Astrocyte (in vitro differentiated cells and primary cell): ENCODE data around the gene FOXO6. TPM values are rescaled to one million over a fixed set of nuclear protein-coding genes. Genes with fewer than 3 reads are reported as not detected.

Source experiments
- DNase-seq: peaks from one replicate; pipeline ENCODE4 v3.0.0-alpha.2; 2010; ENCODE audit warnings: low read depth
- FAIRE-seq: peaks from 2 replicates; lab custom pipeline; 2011; peaks lifted over from hg19 to GRCh38; lab: Jason Lieb, UNC
- H2AFZ ChIP-seq: 2 replicates; pipeline ENCODE4 v1.6.0; 2012; ENCODE audit warnings: low read depth, low read length, inconsistent platforms
- H3K27ac ChIP-seq: 2 replicates; pipeline ENCODE4 v1.5.1; 2011; ENCODE audit warnings: low read depth, low read length, inconsistent platforms
- H3K27me3 ChIP-seq: 2 replicates; pipeline ENCODE4 v1.6.0; 2011; ENCODE audit warnings: low read length, inconsistent platforms; ENCODE audit not compliant: insufficient read depth
- H3K36me3 ChIP-seq: 2 replicates; pipeline ENCODE4 v1.5.1; 2011; ENCODE audit warnings: low read length, inconsistent platforms; ENCODE audit not compliant: insufficient read depth
- H3K4me1 ChIP-seq: 2 replicates; pipeline ENCODE4 v1.5.1; 2011; ENCODE audit warnings: low read length, inconsistent platforms; ENCODE audit not compliant: insufficient read depth
- H3K4me2 ChIP-seq: 2 replicates; pipeline ENCODE4 v1.6.0; 2012; ENCODE audit warnings: low read length, inconsistent platforms
- H3K4me3 ChIP-seq: 2 replicates; pipeline ENCODE4 v1.5.1; 2011; ENCODE audit warnings: low read depth, mild to moderate bottlenecking, low read length, inconsistent platforms; ENCODE audit not compliant: insufficient read depth
- H3K79me2 ChIP-seq: 2 replicates; pipeline ENCODE4 v1.6.0; 2012; ENCODE audit warnings: mild to moderate bottlenecking, low read length, inconsistent platforms; ENCODE audit not compliant: insufficient read depth
- H3K9ac ChIP-seq: 2 replicates; pipeline ENCODE4 v1.6.0; 2012; ENCODE audit warnings: mild to moderate bottlenecking, low read length, inconsistent platforms
- H3K9me3 ChIP-seq: 2 replicates; pipeline ENCODE4 v1.5.1; 2012; ENCODE audit warnings: low read depth, mild to moderate bottlenecking, low read length, inconsistent platforms; ENCODE audit not compliant: insufficient read depth
- H4K20me1 ChIP-seq: 2 replicates; pipeline ENCODE4 v1.6.0; 2012; ENCODE audit warnings: low read length, inconsistent platforms; ENCODE audit not compliant: insufficient read depth
- H3K27ac Mint-ChIP-seq: one replicate; pipeline ENCODE4 v1.8.0; 2021; ENCODE audit warnings: mild to moderate bottlenecking, mixed read lengths; ENCODE audit not compliant: unreplicated experiment
- H3K27me3 Mint-ChIP-seq: one replicate; pipeline ENCODE4 v1.8.0; 2021; ENCODE audit warnings: low read depth, mixed read lengths; ENCODE audit not compliant: unreplicated experiment
- H3K36me3 Mint-ChIP-seq: one replicate; pipeline ENCODE4 v1.8.0; 2021; ENCODE audit warnings: low read depth, mixed read lengths; ENCODE audit not compliant: unreplicated experiment
- H3K4me1 Mint-ChIP-seq: one replicate; pipeline ENCODE4 v1.8.0; 2021; ENCODE audit warnings: low read depth, mixed read lengths; ENCODE audit not compliant: unreplicated experiment
- H3K4me3 Mint-ChIP-seq: one replicate; pipeline ENCODE4 v1.8.0; 2021; ENCODE audit warnings: mild to moderate bottlenecking, moderate library complexity, mixed read lengths; ENCODE audit not compliant: unreplicated experiment
- H3K9me3 Mint-ChIP-seq: one replicate; pipeline ENCODE4 v1.8.0; 2021; ENCODE audit warnings: mild to moderate bottlenecking, mixed read lengths; ENCODE audit not compliant: unreplicated experiment
- EZH2 ChIP-seq: IDR thresholded peaks from 2 replicates; pipeline ENCODE4 v1.6.1; 2012; ENCODE audit warnings: mild to moderate bottlenecking, low read length, inconsistent platforms; ENCODE audit not compliant: insufficient read depth
- total RNA-seq: library from RNA; stranded (reverse); gene quantifications from 2 replicates; pipeline ENCODE4 v1.2.1, GENCODE V29; 2021
- TF ChIP-seq, protein P1 (sequence below): IDR thresholded peaks from 2 replicates; pipeline ENCODE4 v1.5.1; 2011; ENCODE audit warnings: low read depth, mild to moderate bottlenecking, inconsistent platforms, low read length, moderate library complexity; ENCODE audit not compliant: insufficient read depth

Gene FOXO6
- total RNA-seq, 1 donor from 2014 or later: 1.2 TPM

DNA sequence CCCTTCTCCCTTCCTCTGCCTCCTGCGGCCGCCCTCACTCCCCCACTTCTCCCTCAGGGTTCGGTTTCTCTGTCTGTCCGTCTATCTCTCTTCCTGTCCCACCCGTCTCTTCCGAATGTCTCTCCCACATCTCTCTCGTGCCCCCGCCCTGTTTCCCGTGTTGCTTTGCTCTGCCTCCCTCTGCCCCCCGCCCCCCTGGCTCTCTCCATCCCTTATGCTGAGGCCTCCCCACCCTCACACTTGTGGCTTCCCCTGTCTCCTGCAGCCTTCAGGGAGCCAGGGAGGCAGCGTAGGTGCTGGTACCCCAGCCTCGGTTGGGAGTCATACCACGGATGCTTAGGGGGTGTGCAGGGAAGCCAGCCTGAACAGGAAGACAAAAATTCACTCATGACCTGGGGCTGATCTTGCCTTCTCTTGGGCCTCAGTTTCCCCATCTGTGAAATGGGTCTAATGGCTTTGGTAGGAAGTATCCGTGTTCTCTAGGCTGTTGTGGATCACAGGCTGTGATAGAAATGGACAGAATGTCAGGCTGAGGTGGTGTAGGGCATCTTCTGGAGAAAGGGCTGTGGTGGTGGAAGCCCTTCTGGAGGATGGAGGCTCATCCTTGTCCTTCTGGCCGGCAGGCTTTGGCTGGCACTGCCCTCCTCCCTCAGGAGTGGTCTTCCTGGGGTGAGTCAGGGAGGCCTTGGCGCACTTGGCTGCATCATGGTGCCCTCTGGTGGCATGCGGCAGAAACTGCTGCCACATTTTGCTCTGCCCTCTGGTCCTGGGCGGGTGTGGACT, 55.5 kb downstream of the FOXO6 start:
- Histone ChIP-seq H3K36me3 (no peaks in the 10 kb centered on the region), H3K9me3 (no peaks in the 10 kb centered on the region), H4K20me1 (no peaks in the 10 kb centered on the region), H3K4me3 (no peak overlapping the region), H3K27ac (no peak overlapping the region), H3K79me2 (no peaks in the 10 kb centered on the region), H3K4me2 (no peak overlapping the region), H2AFZ (no peak overlapping the region), H3K9ac (no peak overlapping the region), H3K4me1 (peaks cover 8% of the 10 kb centered on the region), H3K27me3 (no peaks in the 10 kb centered on the region)
- Mint-ChIP-seq H3K4me3 (no peak overlapping the region), H3K27ac (no peak overlapping the region), H3K4me1 (peaks cover 2% of the 10 kb centered on the region), H3K36me3 (no peaks in the 10 kb centered on the region), H3K9me3 (peaks cover 3% of the 10 kb centered on the region), H3K27me3 (peaks cover 44% of the 10 kb centered on the region)
- peak; percentile 20 for TF ChIP-seq EZH2
- TF ChIP-seq, protein P1, sequence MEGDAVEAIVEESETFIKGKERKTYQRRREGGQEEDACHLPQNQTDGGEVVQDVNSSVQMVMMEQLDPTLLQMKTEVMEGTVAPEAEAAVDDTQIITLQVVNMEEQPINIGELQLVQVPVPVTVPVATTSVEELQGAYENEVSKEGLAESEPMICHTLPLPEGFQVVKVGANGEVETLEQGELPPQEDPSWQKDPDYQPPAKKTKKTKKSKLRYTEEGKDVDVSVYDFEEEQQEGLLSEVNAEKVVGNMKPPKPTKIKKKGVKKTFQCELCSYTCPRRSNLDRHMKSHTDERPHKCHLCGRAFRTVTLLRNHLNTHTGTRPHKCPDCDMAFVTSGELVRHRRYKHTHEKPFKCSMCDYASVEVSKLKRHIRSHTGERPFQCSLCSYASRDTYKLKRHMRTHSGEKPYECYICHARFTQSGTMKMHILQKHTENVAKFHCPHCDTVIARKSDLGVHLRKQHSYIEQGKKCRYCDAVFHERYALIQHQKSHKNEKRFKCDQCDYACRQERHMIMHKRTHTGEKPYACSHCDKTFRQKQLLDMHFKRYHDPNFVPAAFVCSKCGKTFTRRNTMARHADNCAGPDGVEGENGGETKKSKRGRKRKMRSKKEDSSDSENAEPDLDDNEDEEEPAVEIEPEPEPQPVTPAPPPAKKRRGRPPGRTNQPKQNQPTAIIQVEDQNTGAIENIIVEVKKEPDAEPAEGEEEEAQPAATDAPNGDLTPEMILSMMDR: peak; percentile 89
- peak; percentile 13 for FAIRE-seq
- peak; percentile 42 for DNase-seq

DNA sequence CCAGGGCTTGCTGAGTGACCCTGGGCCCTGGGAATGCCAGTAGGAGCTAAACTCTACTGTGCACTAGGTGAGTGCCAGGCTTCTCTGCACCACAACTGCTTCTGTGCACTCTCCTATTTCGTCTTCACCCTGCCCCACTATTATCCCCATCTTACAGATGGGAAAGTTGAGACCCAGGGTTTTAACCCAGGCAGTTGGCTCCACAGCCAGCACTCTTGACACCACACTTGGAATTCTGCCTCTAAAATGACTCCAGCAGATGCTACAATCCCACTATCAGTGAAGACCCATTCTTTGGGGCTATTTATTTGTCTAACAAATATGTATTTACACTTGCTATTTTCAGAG, 56.1 kb downstream of the FOXO6 start:
- no peak overlapping the region for H3K4me3 Mint-ChIP-seq
- FAIRE-seq (no peak), DNase-seq (no peak)
- peaks cover 45% of the 10 kb centered on the region for H3K27me3 Mint-ChIP-seq
- Histone ChIP-seq H3K4me1 (peaks cover 8% of the 10 kb centered on the region), H3K9me3 (no peaks in the 10 kb centered on the region), H3K27ac (no peak overlapping the region), H3K4me3 (no peak overlapping the region), H4K20me1 (no peaks in the 10 kb centered on the region), H3K4me2 (no peak overlapping the region), H3K36me3 (no peaks in the 10 kb centered on the region), H3K9ac (no peak overlapping the region), H3K27me3 (no peaks in the 10 kb centered on the region), H2AFZ (no peak overlapping the region), H3K79me2 (no peaks in the 10 kb centered on the region)
- peak; percentile 8 for TF ChIP-seq EZH2
- TF ChIP-seq, protein P1: no peak
- peaks cover 3% of the 10 kb centered on the region for H3K9me3 Mint-ChIP-seq
- no peaks in the 10 kb centered on the region for H3K36me3 Mint-ChIP-seq
- peaks cover 2% of the 10 kb centered on the region for H3K4me1 Mint-ChIP-seq
- peak overlapping the region; percentile 43 for H3K27ac Mint-ChIP-seq

DNA sequence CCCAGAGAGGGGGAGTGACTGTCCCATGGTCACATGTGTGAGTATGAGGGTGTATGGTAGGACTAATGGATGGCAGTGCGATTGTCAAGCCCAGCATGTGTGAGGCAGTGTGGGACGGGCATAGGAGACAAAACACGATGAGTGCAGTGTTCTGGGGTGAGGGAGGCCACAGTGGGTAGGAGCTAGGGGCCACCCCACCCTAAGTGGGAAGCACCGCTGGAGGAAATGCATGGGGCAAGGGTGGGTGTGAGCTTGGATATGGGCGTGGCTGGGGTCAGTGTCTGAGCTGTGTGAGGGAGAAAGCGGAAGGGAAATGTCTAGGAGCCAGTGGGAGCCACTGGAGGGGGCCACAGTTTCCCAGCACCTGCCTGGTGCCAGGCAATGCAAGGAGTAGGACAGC, 56.5 kb downstream of the FOXO6 start:
- Histone ChIP-seq H3K36me3 (no peaks in the 10 kb centered on the region), H3K79me2 (no peaks in the 10 kb centered on the region), H3K9ac (no peak overlapping the region), H3K4me2 (no peak overlapping the region), H4K20me1 (no peaks in the 10 kb centered on the region), H3K9me3 (no peaks in the 10 kb centered on the region), H3K27ac (no peak overlapping the region), H3K4me1 (peaks cover 8% of the 10 kb centered on the region), H2AFZ (no peak overlapping the region), H3K27me3 (no peaks in the 10 kb centered on the region), H3K4me3 (no peak overlapping the region)
- H3K4me3 Mint-ChIP-seq: no peak overlapping the region
- no peaks in the 10 kb centered on the region for H3K36me3 Mint-ChIP-seq
- H3K27me3 Mint-ChIP-seq: peaks cover 43% of the 10 kb centered on the region
- H3K27ac Mint-ChIP-seq: peak overlapping the region; percentile 43
- FAIRE-seq: no peak
- no peaks in the 10 kb centered on the region for H3K9me3 Mint-ChIP-seq
- no peak for TF ChIP-seq EZH2
- no peak for DNase-seq
- H3K4me1 Mint-ChIP-seq: no peaks in the 10 kb centered on the region
